Neural progenitor cell (in vitro differentiated cells): Measurements from ENCODE around the gene ARHGAP22. TPM values are rescaled to one million over a fixed set of nuclear protein-coding genes. Genes with fewer than 3 reads are reported as not detected.

Experiments
- DNase-seq: peaks from one replicate; pipeline ENCODE4 v3.0.0-alpha.2; 2016; ENCODE audit warnings: low spot score
- H2AFZ ChIP-seq: fragments of 200-600 bp; sonication (generic); replicated peaks from 2 replicates; pipeline ENCODE4 v1.6.1; 2016; ENCODE audit warnings: antibody characterized with exemption
- H3F3A ChIP-seq: fragments of 200-600 bp; sonication (generic); 2 replicates; pipeline ENCODE4 v1.6.1; 2016; ENCODE audit warnings: antibody characterized with exemption, low read depth
- H3K27ac ChIP-seq: fragments of 200-600 bp; sonication (generic); 2 replicates; pipeline ENCODE4 v1.5.1; 2016; ENCODE audit warnings: mild to moderate bottlenecking
- H3K27me3 ChIP-seq: fragments of 200-600 bp; sonication (generic); 2 replicates; pipeline ENCODE4 v1.6.1; 2016; ENCODE audit warnings: mild to moderate bottlenecking, moderate library complexity
- H3K36me3 ChIP-seq: fragments of 200-600 bp; sonication (generic); 2 replicates; pipeline ENCODE4 v1.5.1; 2016
- H3K4me1 ChIP-seq: fragments of 200-600 bp; sonication (generic); 2 replicates; pipeline ENCODE4 v1.6.1; 2016; ENCODE audit warnings: mixed run types
- H3K4me2 ChIP-seq: fragments of 200-600 bp; sonication (generic); 2 replicates; pipeline ENCODE4 v1.6.1; 2016
- H3K4me3 ChIP-seq: fragments of 200-600 bp; sonication (generic); 2 replicates; pipeline ENCODE4 v1.5.1; 2016
- H3K79me2 ChIP-seq: fragments of 200-600 bp; sonication (generic); 2 replicates; pipeline ENCODE4 v1.6.1; 2016; ENCODE audit warnings: low read depth
- H3K9ac ChIP-seq: fragments of 200-600 bp; sonication (generic); 2 replicates; pipeline ENCODE4 v1.6.1; 2016
- H3K9me3 ChIP-seq: fragments of 200-600 bp; sonication (generic); 2 replicates; pipeline ENCODE4 v1.5.1; 2016; ENCODE audit warnings: low read depth
- H4K20me1 ChIP-seq: fragments of 200-600 bp; sonication (generic); 2 replicates; pipeline ENCODE4 v1.6.1; 2016; ENCODE audit warnings: low read depth
- H3K27ac Mint-ChIP-seq: 3 replicates; pipeline ENCODE4 v1.8.0; 2021; ENCODE audit warnings: mixed read lengths
- H3K27me3 Mint-ChIP-seq: 2 replicates; pipeline ENCODE4 v1.8.0; 2022; ENCODE audit warnings: low read depth, mild to moderate bottlenecking, inconsistent platforms, moderate library complexity, mixed read lengths; ENCODE audit not compliant: insufficient read depth
- H3K36me3 Mint-ChIP-seq: 3 replicates; pipeline ENCODE4 v1.8.0; 2021; ENCODE audit warnings: mixed read lengths
- H3K4me1 Mint-ChIP-seq: 3 replicates; pipeline ENCODE4 v1.8.0; 2021; ENCODE audit warnings: mixed read lengths
- H3K4me3 Mint-ChIP-seq: 3 replicates; pipeline ENCODE4 v1.8.0; 2021; ENCODE audit warnings: mild to moderate bottlenecking, moderate library complexity, mixed read lengths
- H3K9me3 Mint-ChIP-seq: 3 replicates; pipeline ENCODE4 v1.8.0; 2020; ENCODE audit warnings: mixed read lengths
- CTCF ChIP-seq: fragments of 200-600 bp; sonication (generic); IDR thresholded peaks from 2 replicates; pipeline ENCODE4 v1.5.1; 2017; ENCODE audit warnings: antibody characterized with exemption, mild to moderate bottlenecking
- EZH2 ChIP-seq: fragments of 200-600 bp; sonication (generic); IDR thresholded peaks from 2 replicates; pipeline ENCODE4 v1.6.1; 2017; ENCODE audit warnings: antibody characterized with exemption, mild to moderate bottlenecking, moderate library complexity
- EZH2phosphoT487 ChIP-seq: fragments of 200-600 bp; sonication (generic); IDR thresholded peaks from 2 replicates; pipeline ENCODE4 v1.6.1; 2017; ENCODE audit warnings: antibody characterized with exemption
- total RNA-seq: library from RNA; depleted of rRNA; stranded (reverse); fragments of >200 nt; gene quantifications from 2 replicates; pipeline ENCODE4 v1.2.3, GENCODE V29; 2015; ENCODE audit warnings: low replicate concordance

The ARHGAP22 gene
- total RNA-seq, 1 donor from 2014 or later, result 1.7 TPM

GRCh38 chr10:48460182-48460581 lies 144.7 kb downstream of the ARHGAP22 start:
- Mint-ChIP-seq H3K4me3 (no peak overlapping the region), H3K27ac (no peak overlapping the region), H3K4me1 (peaks cover 8% of the 10 kb centered on the region), H3K27me3 (peaks cover 2% of the 10 kb centered on the region), H3K9me3 (no peaks in the 10 kb centered on the region), H3K36me3 (no peaks in the 10 kb centered on the region)
- H3K4me1 ChIP-seq, result peaks cover 15% of the 10 kb centered on the region
- no peaks in the 10 kb centered on the region for H3K27me3 ChIP-seq
- H3K79me2 ChIP-seq, result no peaks in the 10 kb centered on the region
- no peak overlapping the region for H3K4me3 ChIP-seq
- TF ChIP-seq EZH2phosphoT487 (no peak), EZH2 (no peak), CTCF (no peak)
- no peaks in the 10 kb centered on the region for H3K36me3 ChIP-seq
- H3F3A ChIP-seq, result no peaks in the 10 kb centered on the region
- H3K9me3 ChIP-seq, result no peaks in the 10 kb centered on the region
- no peaks in the 10 kb centered on the region for H4K20me1 ChIP-seq
- H2AFZ ChIP-seq, result no peak overlapping the region
- H3K4me2 ChIP-seq, result no peak overlapping the region
- H3K27ac ChIP-seq, result no peak overlapping the region
- no peak for DNase-seq
- H3K9ac ChIP-seq, result no peak overlapping the region

- no peak for DNase-seq
- H3K4me1 Mint-ChIP-seq, result peaks cover 8% of the 10 kb centered on the region
Measured at GRCh38 chr10:48459270-48460150, 145.4 kb downstream of the ARHGAP22 start.

GRCh38 chr10:48458662-48459048 lies 146.2 kb downstream of the ARHGAP22 start:
- H3K27ac ChIP-seq, result no peak overlapping the region
- TF ChIP-seq CTCF (no peak), EZH2phosphoT487 (no peak), EZH2 (no peak)
- no peak overlapping the region for H3K4me2 ChIP-seq
- Mint-ChIP-seq H3K4me3 (no peak overlapping the region), H3K9me3 (no peaks in the 10 kb centered on the region), H3K27me3 (no peaks in the 10 kb centered on the region), H3K4me1 (peaks cover 4% of the 10 kb centered on the region), H3K36me3 (no peaks in the 10 kb centered on the region), H3K27ac (no peak overlapping the region)
- DNase-seq, result no peak
- no peak overlapping the region for H3K9ac ChIP-seq
- H3F3A ChIP-seq, result no peaks in the 10 kb centered on the region
- H3K79me2 ChIP-seq, result no peaks in the 10 kb centered on the region
- peaks cover 10% of the 10 kb centered on the region for H3K4me1 ChIP-seq
- H3K36me3 ChIP-seq, result no peaks in the 10 kb centered on the region
- H3K9me3 ChIP-seq, result no peaks in the 10 kb centered on the region
- H3K4me3 ChIP-seq, result no peak overlapping the region
- no peaks in the 10 kb centered on the region for H3K27me3 ChIP-seq
- H2AFZ ChIP-seq, result no peak overlapping the region
- H4K20me1 ChIP-seq, result no peaks in the 10 kb centered on the region

More at GRCh38 chr10:48459270-48460150, 145.4 kb downstream of the ARHGAP22 start:
- no peaks in the 10 kb centered on the region for H4K20me1 ChIP-seq
- peaks cover 15% of the 10 kb centered on the region for H3K4me1 ChIP-seq
- H3K27ac ChIP-seq, result no peak overlapping the region
- H3K27me3 Mint-ChIP-seq, result no peaks in the 10 kb centered on the region
- H3K27me3 ChIP-seq, result no peaks in the 10 kb centered on the region
- no peaks in the 10 kb centered on the region for H3K36me3 ChIP-seq
- no peaks in the 10 kb centered on the region for H3K36me3 Mint-ChIP-seq
- H3K9me3 ChIP-seq, result no peaks in the 10 kb centered on the region
- H3F3A ChIP-seq, result no peaks in the 10 kb centered on the region
- no peak overlapping the region for H3K9ac ChIP-seq
- H3K27ac Mint-ChIP-seq, result no peak overlapping the region
- H3K79me2 ChIP-seq, result no peaks in the 10 kb centered on the region
- TF ChIP-seq EZH2, result no peak
- no peak for TF ChIP-seq EZH2phosphoT487
- TF ChIP-seq CTCF, result peak; percentile 6
- H3K4me3 ChIP-seq, result no peak overlapping the region
- no peak overlapping the region for H3K4me3 Mint-ChIP-seq
- no peaks in the 10 kb centered on the region for H3K9me3 Mint-ChIP-seq
- no peak overlapping the region for H3K4me2 ChIP-seq
- no peak overlapping the region for H2AFZ ChIP-seq
